Measurements from ENCODE around the gene ZNF438. TPM values are rescaled to one million over a fixed set of nuclear protein-coding genes. Genes with fewer than 3 reads are reported as not detected.

The ZNF438 gene
- total RNA-seq, 1 donor from 2014 or later: 1.9 TPM

- DNase-seq (ENCODE audit: low read depth in 2 of 2): no peak
Measured at GRCh38 chr10:30883751-30884150, 147.9 kb downstream of the ZNF438 start.

GRCh38 chr10:30883116-30883515 is 148.5 kb downstream of the ZNF438 start:
- DNase-seq (ENCODE audit: low read depth in 2 of 2): peak; percentile 28 to 64

- peak; percentile 4 to 54 for DNase-seq (ENCODE audit: low read depth in 2 of 2)
Measured at GRCh38 chr10:30882281-30882680, 149.4 kb downstream of the ZNF438 start.

- no peak for DNase-seq (ENCODE audit: low read depth in 2 of 2)
Measured at GRCh38 chr10:30878920-30879319, 152.7 kb downstream of the ZNF438 start.

GRCh38 chr10:30877111-30877510 is 154.6 kb downstream of the ZNF438 start:
- no peak for DNase-seq (ENCODE audit: low read depth in 2 of 2)

GRCh38 chr10:30873411-30873810 is 158.3 kb downstream of the ZNF438 start:
- DNase-seq (ENCODE audit: low read depth in 2 of 2): no peak

GRCh38 chr10:30870896-30871295 is 160.8 kb downstream of the ZNF438 start:
- DNase-seq (ENCODE audit: low read depth in 2 of 2): no peak

GRCh38 chr10:30869566-30869965 is 162.1 kb downstream of the ZNF438 start:
- no peak for DNase-seq (ENCODE audit: low read depth in 2 of 2)

- DNase-seq (ENCODE audit: low read depth in 2 of 2): no peak
Measured at GRCh38 chr10:30868611-30869010, 163.1 kb downstream of the ZNF438 start.

GRCh38 chr10:30866896-30867295 is 164.8 kb downstream of the ZNF438 start:
- DNase-seq (ENCODE audit: low read depth in 2 of 2): peak in 1 of 2 donors; percentile 18

GRCh38 chr10:30865141-30865926 is 166.3 kb downstream of the ZNF438 start:
- DNase-seq (ENCODE audit: low read depth in 2 of 2): no peak

GRCh38 chr10:30863516-30864210 is 168.0 kb downstream of the ZNF438 start:
- no peak for DNase-seq (ENCODE audit: low read depth in 2 of 2)

- no peak for DNase-seq (ENCODE audit: low read depth in 2 of 2)
Measured at GRCh38 chr10:30862486-30862885, 169.2 kb downstream of the ZNF438 start.

GRCh38 chr10:30861976-30862375 is 169.7 kb downstream of the ZNF438 start:
- DNase-seq (ENCODE audit: low read depth in 2 of 2): no peak

GRCh38 chr10:30861221-30861620 is 170.4 kb downstream of the ZNF438 start:
- DNase-seq (ENCODE audit: low read depth in 2 of 2): no peak

GRCh38 chr10:30858499-30858898 is 173.2 kb downstream of the ZNF438 start:
- peak in 1 of 2 donors; percentile 88 for DNase-seq (ENCODE audit: low read depth in 2 of 2)

GRCh38 chr10:30857803-30858202 is 173.9 kb downstream of the ZNF438 start:
- DNase-seq (ENCODE audit: low read depth in 2 of 2): peak; percentile 53 to 59

- DNase-seq (ENCODE audit: low read depth in 2 of 2): no peak
Measured at GRCh38 chr10:30855131-30855530, 176.5 kb downstream of the ZNF438 start.

GRCh38 chr10:30854656-30855055 is 177.0 kb downstream of the ZNF438 start:
- peak in 1 of 2 donors; percentile 88 for DNase-seq (ENCODE audit: low read depth in 2 of 2)

GRCh38 chr10:30853066-30853465 is 178.6 kb downstream of the ZNF438 start:
- DNase-seq (ENCODE audit: low read depth in 2 of 2): no peak

- peak; percentile 81 to 88 for DNase-seq (ENCODE audit: low read depth in 2 of 2)
Measured at GRCh38 chr10:30850776-30851175, 180.9 kb downstream of the ZNF438 start.

- DNase-seq (ENCODE audit: low read depth in 2 of 2): no peak
Measured at GRCh38 chr10:30849231-30850035, 182.2 kb downstream of the ZNF438 start.
